ENCODE measurements around the gene WDR36. TPM values are rescaled to one million over a fixed set of nuclear protein-coding genes. Genes with fewer than 3 reads are reported as not detected.

WDR36 gene
- total and polyA plus RNA-seq, 7 donors: 2.4 to 22.8 (median 14.4) TPM

GRCh38 chr5:111095982-111096381 is 3.8 kb downstream of the WDR36 start:
- H3K36me3 ChIP-seq: peaks cover 0 to 53% (median 8%) of the 10 kb centered on the region in 4 donors
- WGBS, 2 donors: 88% methylated on average over 1 of the region's 1 CpG
- no peak overlapping the region for H3K4me3 ChIP-seq
- intact Hi-C loops (cut with DNase I): no loop called here
- no peak overlapping the region for H3K27ac ChIP-seq
- H3K9me3 ChIP-seq: no peaks in the 10 kb centered on the region
- TF ChIP-seq CTCF (IDR thresholded peaks at IDR 0.05): no peak
- TF ChIP-seq EP300 (IDR thresholded peaks at IDR 0.05): no peak
- no peak for TF ChIP-seq POLR2A (IDR thresholded peaks at IDR 0.05)
- no peak for TF ChIP-seq POLR2AphosphoS5 (IDR thresholded peaks at IDR 0.05)
- H3K4me1 ChIP-seq: peaks cover 0 to 27% (median 16%) of the 10 kb centered on the region in 4 donors
- no peak for DNase-seq
- H3K27me3 ChIP-seq: no peaks in the 10 kb centered on the region

GRCh38 chr5:111099058-111099778 is 7.1 kb downstream of the WDR36 start:
- peaks cover 0 to 84% (median 19%) of the 10 kb centered on the region in 4 donors for H3K36me3 ChIP-seq
- intact Hi-C loops (cut with DNase I): no loop called here
- H3K27ac ChIP-seq: no peak overlapping the region
- DNase-seq: no peak
- peaks cover 0 to 5% (median under 1%) of the 10 kb centered on the region in 4 donors for H3K4me1 ChIP-seq
- TF ChIP-seq EP300 (IDR thresholded peaks at IDR 0.05): no peak
- TF ChIP-seq POLR2AphosphoS5 (IDR thresholded peaks at IDR 0.05): no peak
- no peak for TF ChIP-seq POLR2A (IDR thresholded peaks at IDR 0.05)
- TF ChIP-seq CTCF (IDR thresholded peaks at IDR 0.05): no peak
- no peaks in the 10 kb centered on the region for H3K9me3 ChIP-seq
- no peak overlapping the region for H3K4me3 ChIP-seq
- H3K27me3 ChIP-seq: no peaks in the 10 kb centered on the region
- WGBS, 2 donors: 77 to 78% methylated on average over 1 of the region's 1 CpG

- Histone ChIP-seq H3K27ac (no peak overlapping the region), H3K9me3 (no peaks in the 10 kb centered on the region), H3K36me3 (peaks cover 0 to 99% (median 22%) of the 10 kb centered on the region in 4 donors), H3K4me1 (no peaks in the 10 kb centered on the region), H3K4me3 (no peak overlapping the region), H3K27me3 (no peaks in the 10 kb centered on the region)
- 97 to 98% methylated on average over 2 of the region's 2 CpGs for WGBS, 2 donors
- no peak for DNase-seq
- intact Hi-C loops (cut with DNase I): no loop called here
- TF ChIP-seq POLR2AphosphoS5 (IDR thresholded peaks at IDR 0.05): no peak
- no peak for TF ChIP-seq CTCF (IDR thresholded peaks at IDR 0.05)
- no peak for TF ChIP-seq EP300 (IDR thresholded peaks at IDR 0.05)
- TF ChIP-seq POLR2A (IDR thresholded peaks at IDR 0.05): no peak
Observed at GRCh38 chr5:111106320-111106948, 14.3 kb downstream of the WDR36 start.

GRCh38 chr5:111107371-111107770 is 15.2 kb downstream of the WDR36 start:
- no peak overlapping the region for H3K4me3 ChIP-seq
- TF ChIP-seq CTCF (IDR thresholded peaks at IDR 0.05): no peak
- no peak for TF ChIP-seq POLR2AphosphoS5 (IDR thresholded peaks at IDR 0.05)
- no peak for TF ChIP-seq POLR2A (IDR thresholded peaks at IDR 0.05)
- TF ChIP-seq EP300 (IDR thresholded peaks at IDR 0.05): no peak
- no peaks in the 10 kb centered on the region for H3K27me3 ChIP-seq
- H3K9me3 ChIP-seq: no peaks in the 10 kb centered on the region
- peaks cover 0 to 100% (median 22%) of the 10 kb centered on the region in 4 donors for H3K36me3 ChIP-seq
- no peak overlapping the region for H3K27ac ChIP-seq
- H3K4me1 ChIP-seq: no peaks in the 10 kb centered on the region
- WGBS, 2 donors: 89 to 93% methylated on average over 2 of the region's 2 CpGs
- DNase-seq: no peak
- intact Hi-C loops (cut with DNase I): no loop called here

Data from sigmoid colon (tissue), 7 donors.